ENCODE data around the gene KCNG1. TPM values are rescaled to one million over a fixed set of nuclear protein-coding genes. Genes with fewer than 3 reads are reported as not detected.

Gene KCNG1
- polyA plus RNA-seq, 1 experiment, result 16.0 TPM

DNA sequence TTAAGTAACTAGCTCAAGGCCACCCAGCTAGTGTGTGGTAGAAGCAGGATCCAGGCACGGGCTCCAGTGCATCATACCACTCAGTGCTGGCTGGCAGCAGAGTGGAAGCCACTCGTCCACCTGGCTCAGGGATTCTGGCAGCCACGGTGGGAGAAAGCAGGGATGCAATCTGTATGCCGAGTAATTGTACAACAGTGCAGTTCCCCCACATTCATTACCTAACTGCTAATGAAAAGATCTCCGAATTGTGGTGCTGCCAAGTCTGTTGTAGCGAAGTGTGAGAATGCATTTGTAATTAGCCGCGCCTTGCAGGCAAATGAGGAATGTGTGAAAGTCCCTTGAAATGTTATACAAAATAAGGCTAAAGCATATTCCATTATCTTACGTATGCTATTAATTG lies 29.0 kb downstream of the KCNG1 start:
- POLR2A ChIA-PET, result no interaction called here
- TF ChIP-seq, protein P1, sequence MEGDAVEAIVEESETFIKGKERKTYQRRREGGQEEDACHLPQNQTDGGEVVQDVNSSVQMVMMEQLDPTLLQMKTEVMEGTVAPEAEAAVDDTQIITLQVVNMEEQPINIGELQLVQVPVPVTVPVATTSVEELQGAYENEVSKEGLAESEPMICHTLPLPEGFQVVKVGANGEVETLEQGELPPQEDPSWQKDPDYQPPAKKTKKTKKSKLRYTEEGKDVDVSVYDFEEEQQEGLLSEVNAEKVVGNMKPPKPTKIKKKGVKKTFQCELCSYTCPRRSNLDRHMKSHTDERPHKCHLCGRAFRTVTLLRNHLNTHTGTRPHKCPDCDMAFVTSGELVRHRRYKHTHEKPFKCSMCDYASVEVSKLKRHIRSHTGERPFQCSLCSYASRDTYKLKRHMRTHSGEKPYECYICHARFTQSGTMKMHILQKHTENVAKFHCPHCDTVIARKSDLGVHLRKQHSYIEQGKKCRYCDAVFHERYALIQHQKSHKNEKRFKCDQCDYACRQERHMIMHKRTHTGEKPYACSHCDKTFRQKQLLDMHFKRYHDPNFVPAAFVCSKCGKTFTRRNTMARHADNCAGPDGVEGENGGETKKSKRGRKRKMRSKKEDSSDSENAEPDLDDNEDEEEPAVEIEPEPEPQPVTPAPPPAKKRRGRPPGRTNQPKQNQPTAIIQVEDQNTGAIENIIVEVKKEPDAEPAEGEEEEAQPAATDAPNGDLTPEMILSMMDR (IDR thresholded peaks at IDR 0.05; ENCODE audit: low read depth, low read length), result no peak

DNA sequence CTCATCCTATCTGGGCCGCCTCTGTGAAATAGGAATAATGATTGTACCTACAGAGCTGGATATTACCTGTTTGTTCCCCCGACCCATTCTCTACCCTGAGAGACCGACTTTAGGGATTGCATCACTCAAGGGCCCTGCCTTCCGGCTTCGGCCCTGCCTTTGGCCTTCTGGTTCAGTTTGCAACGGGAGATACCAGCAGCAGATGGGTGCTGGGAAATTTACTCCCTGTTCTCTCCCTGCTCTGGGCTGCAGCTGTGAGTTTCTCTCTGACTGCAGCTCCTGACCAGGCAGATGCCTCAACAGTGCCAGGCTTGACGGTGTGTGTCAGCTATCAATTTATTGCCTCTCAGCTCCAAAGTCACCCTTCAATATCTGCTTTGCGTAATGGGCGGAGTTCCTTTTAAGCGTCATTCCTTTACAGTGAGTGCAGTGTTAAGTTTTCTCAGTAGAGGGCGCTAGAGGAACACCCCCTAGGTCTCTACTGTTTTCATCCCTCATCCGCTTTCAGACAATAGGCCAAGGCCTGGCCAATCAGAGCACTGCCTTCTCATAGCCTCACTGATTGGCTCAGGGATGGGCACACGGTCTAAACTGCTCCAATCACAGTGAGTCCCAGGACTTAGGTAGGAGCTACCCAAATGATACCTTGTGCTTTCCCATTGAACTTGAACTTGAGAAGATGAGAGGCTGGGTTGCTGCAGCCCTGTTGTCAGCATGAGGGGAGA lies 30.0 kb downstream of the KCNG1 start:
- ChIA-PET CTCF (interaction anchor here (0.5 to 8.0 kb wide), 29 partner anchors 10 to 1135 kb away, joined by 3 to 295 read pairs (median 4); partner anchors contain the start of gene BCAS4), POLR2A (no interaction called here)
- H3K27ac ChIP-seq (ENCODE audit: low read depth, low read length), result no peak overlapping the region
- no peaks in the 10 kb centered on the region for H3K9me3 ChIP-seq (ENCODE audit: control insufficient read depth, insufficient read depth, low read length)
- no peak for DNase-seq (ENCODE audit: low read depth, low spot score)
- TF ChIP-seq, protein P1 (IDR thresholded peaks at IDR 0.05; ENCODE audit: low read depth, low read length), result peak; percentile 75
- H3K4me3 ChIP-seq (ENCODE audit: low read depth, low read length), result no peak overlapping the region
- no peaks in the 10 kb centered on the region for H3K27me3 ChIP-seq (ENCODE audit: control insufficient read depth, insufficient read depth, low read length)

More for the DNA sequence above, 29.0 kb downstream of the KCNG1 start:
- Histone ChIP-seq H3K9me3 (ENCODE audit: control insufficient read depth, insufficient read depth, low read length) (no peaks in the 10 kb centered on the region), H3K27me3 (ENCODE audit: control insufficient read depth, insufficient read depth, low read length) (no peaks in the 10 kb centered on the region), H3K4me3 (ENCODE audit: low read depth, low read length) (no peak overlapping the region), H3K27ac (ENCODE audit: low read depth, low read length) (no peak overlapping the region)
- CTCF ChIA-PET, result interaction anchor here (8.0 kb wide), 1 partner anchor 314 kb away, joined by 295 read pairs; no protein-coding TSS in a partner anchor
- no peak for DNase-seq (ENCODE audit: low read depth, low spot score)

DNA sequence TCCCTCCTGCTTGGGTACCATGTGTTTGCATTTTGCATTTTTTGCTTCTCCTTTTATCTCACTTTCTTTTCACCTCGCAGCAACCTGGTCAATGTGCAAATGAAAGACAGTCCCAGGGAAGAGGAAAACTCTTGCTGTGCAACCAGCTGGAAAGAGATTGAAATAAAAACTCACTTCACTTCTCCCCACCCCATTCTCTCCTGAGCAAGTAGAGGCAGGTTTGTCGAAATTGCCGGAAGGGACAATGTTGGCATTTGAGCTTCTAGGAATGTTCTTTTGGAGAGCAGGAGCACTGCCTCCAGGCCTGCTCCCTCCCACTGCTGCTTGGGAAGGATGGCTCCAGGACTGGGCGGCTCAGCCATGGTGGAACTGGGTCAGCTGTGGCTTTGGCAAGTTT lies 30.6 kb downstream of the KCNG1 start:
- POLR2A ChIA-PET, result no interaction called here
- CTCF ChIA-PET, result interaction anchor here (0.6 to 8.0 kb wide), 23 partner anchors 9 to 1136 kb away, joined by 3 to 295 read pairs (median 4); partner anchors contain the start of gene BCAS4
- DNase-seq (ENCODE audit: low read depth, low spot score), result no peak
- Histone ChIP-seq H3K27me3 (ENCODE audit: control insufficient read depth, insufficient read depth, low read length) (no peaks in the 10 kb centered on the region), H3K27ac (ENCODE audit: low read depth, low read length) (no peak overlapping the region), H3K9me3 (ENCODE audit: control insufficient read depth, insufficient read depth, low read length) (no peaks in the 10 kb centered on the region), H3K4me3 (ENCODE audit: low read depth, low read length) (no peak overlapping the region)
- TF ChIP-seq, protein P1 (IDR thresholded peaks at IDR 0.05; ENCODE audit: low read depth, low read length), result no peak

DNA sequence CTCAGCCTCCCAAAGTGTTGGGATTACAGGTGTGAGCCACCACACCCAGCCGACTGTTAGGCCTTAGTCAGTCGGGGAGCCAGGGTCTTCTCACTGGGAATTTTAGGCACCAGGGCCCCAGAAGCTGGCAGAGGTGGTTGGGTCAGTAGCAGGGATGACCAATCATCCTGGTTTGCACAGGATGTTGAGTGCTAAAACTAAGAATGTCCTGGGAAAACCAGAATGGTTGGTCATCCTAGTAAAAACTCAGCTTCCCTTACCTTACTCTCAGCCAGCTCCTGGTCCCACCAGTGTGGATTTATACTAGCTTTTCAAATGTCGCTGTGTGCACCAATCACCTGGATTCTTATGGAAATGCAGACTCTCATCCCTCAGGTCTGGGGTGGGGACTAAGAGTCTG lies 31.8 kb downstream of the KCNG1 start:
- Histone ChIP-seq H3K4me3 (ENCODE audit: low read depth, low read length) (no peak overlapping the region), H3K27me3 (ENCODE audit: control insufficient read depth, insufficient read depth, low read length) (no peaks in the 10 kb centered on the region), H3K9me3 (ENCODE audit: control insufficient read depth, insufficient read depth, low read length) (no peaks in the 10 kb centered on the region), H3K27ac (ENCODE audit: low read depth, low read length) (no peak overlapping the region)
- ChIA-PET CTCF (interaction anchor here (1.7 to 8.0 kb wide), 4 partner anchors 10 to 604 kb away, joined by 7 to 295 read pairs (median 14); no protein-coding TSS in a partner anchor), POLR2A (no interaction called here)
- DNase-seq (ENCODE audit: low read depth, low spot score), result no peak
- TF ChIP-seq, protein P1 (IDR thresholded peaks at IDR 0.05; ENCODE audit: low read depth, low read length), result no peak

Data from AG04450 (cell line).